GM13977 (cell line): Measurements from ENCODE around the gene FBXW8.

Source experiments
- DNase-seq: peaks from one replicate; pipeline ENCODE4 v3.0.0; 2012; ENCODE audit warnings: low spot score
- CTCF ChIP-seq: IDR thresholded peaks from 2 replicates; pipeline ENCODE4 v1.5.1; 2012; ENCODE audit warnings: mild to moderate bottlenecking, control low read depth; ENCODE audit not compliant: insufficient read depth; ENCODE audit errors: extremely low read depth, missing control alignments
- in situ Hi-C: fragments of 300-500 bp; cut with MboI; formaldehyde crosslinking; loops from one replicate; pipeline ENCODE4 v1.12.0; 2022; ENCODE audit warnings: low sequenced_read_pairs, low pct_unique_long_range_greater_than_20kb, mixed read lengths, inconsistent platforms; ENCODE audit not compliant: unreplicated experiment

The FBXW8 gene

GRCh38 chr12:117064049-117064448, 153.3 kb downstream of the FBXW8 start:
- no peak for TF ChIP-seq CTCF
- in situ Hi-C loops, result no loop called here
- DNase-seq, result no peak

- DNase-seq, result no peak
- in situ Hi-C loops, result no loop called here
- no peak for TF ChIP-seq CTCF
These were observed 153.8 kb downstream of the FBXW8 start for GRCh38 chr12:117064596-117064995.

GRCh38 chr12:117067016-117067415, 156.3 kb downstream of the FBXW8 start:
- TF ChIP-seq CTCF, result no peak
- in situ Hi-C loops, result no loop called here
- DNase-seq, result no peak

- in situ Hi-C loops, result no loop called here
These were observed 156.9 kb downstream of the FBXW8 start for GRCh38 chr12:117067638-117068037.

GRCh38 chr12:117068492-117068891, 157.7 kb downstream of the FBXW8 start:
- TF ChIP-seq CTCF, result no peak
- in situ Hi-C loops, result no loop called here
- no peak for DNase-seq

More at GRCh38 chr12:117067638-117068037, 156.9 kb downstream of the FBXW8 start:
- DNase-seq, result no peak
- TF ChIP-seq CTCF, result no peak

- TF ChIP-seq CTCF, result no peak
- in situ Hi-C loops, result no loop called here
- no peak for DNase-seq
These were observed 158.5 kb downstream of the FBXW8 start for GRCh38 chr12:117069101-117069797.
